AG04449 (cell line): Measurements from ENCODE around the gene C5orf47.

Experiments used
- CTCF ChIA-PET: fragments of 350-600 bp; formaldehyde crosslinking; extraction: SDS; loops from one replicate; lab custom pipeline; 2021; ENCODE audit warnings: antibody characterized with exemption; lab: Yijun Ruan, JAX
- POLR2A ChIA-PET: fragments of 400-600, 350-600 bp; formaldehyde crosslinking; extraction: SDS; loops from one replicate; lab custom pipeline; 2020; ENCODE audit warnings: antibody characterized with exemption, inconsistent platforms; lab: Yijun Ruan, JAX
- DNase-seq: peaks from one replicate; pipeline ENCODE4 v3.0.0-alpha.2; 2010; ENCODE audit warnings: low read depth, low spot score
- H3K4me3 ChIP-seq: 2 replicates; pipeline ENCODE4 v1.5.1; 2011; ENCODE audit warnings: low read depth, mild to moderate bottlenecking, control low read depth, low read length
- TF ChIP-seq, protein P1 (sequence below): IDR thresholded peaks from one replicate; pipeline ENCODE4 v1.5.1; 2011; ENCODE audit warnings: mild to moderate bottlenecking, moderate library complexity, low read length, control low read depth, inconsistent platforms; ENCODE audit not compliant: insufficient read depth; ENCODE audit errors: missing control alignments

C5orf47 gene, protein sequence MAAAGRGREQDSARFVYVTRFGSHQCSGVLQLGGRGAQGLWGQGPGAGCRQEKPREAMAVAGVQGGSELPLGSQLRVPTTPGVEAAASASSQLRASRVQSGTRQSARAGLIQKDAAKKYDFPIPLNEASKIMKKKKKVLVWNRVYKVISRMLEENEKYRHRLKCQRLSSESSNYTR

DNA sequence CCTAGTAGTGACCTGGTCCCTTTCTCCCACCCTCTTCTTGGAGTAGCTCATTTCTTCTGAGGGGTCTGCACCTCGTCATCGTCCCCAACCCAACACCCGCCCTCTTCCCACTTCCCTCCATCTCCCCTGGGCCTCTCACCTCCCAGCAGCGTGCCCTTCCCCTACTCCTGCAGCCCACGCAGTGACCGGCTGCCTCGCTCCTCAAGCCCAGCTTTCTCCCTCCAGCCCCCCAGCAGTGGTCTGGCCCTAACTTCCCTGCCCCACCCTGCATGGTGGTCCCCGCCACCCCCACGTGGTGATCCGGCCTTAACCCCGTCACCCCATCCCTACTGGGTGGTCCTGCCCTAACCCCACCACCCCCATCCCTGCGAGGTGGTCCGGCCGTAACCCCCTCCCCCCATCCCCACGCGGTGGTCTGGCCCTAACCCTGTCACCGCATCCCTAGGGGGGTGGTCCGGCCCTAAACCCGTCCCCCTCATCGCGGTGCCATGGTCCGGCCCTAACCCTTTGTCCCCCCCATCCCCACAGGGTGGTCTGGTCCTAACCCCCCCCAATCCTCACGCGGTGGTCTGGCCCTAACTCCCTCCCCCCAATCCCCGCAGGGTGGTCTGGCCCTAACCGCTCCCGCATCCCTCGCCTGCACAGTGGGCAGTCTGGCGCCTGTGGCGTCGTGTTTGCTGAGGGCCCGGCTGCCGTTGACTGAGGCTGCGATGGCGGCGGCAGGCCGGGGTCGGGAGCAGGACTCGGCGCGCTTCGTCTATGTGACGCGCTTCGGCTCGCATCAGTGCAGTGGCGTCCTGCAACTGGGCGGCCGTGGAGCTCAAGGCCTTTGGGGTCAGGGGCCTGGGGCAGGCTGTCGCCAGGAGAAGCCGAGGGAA lies at the start of gene C5orf47:
Gene C5orf47, plus strand, starts transcription at position 617 of the 878 bp plus-strand sequence. Its CDS starts 94 bp downstream, at position 711.
- H3K4me3 ChIP-seq, result no peak within 1 kb of the TSS
- TF ChIP-seq, protein P1, sequence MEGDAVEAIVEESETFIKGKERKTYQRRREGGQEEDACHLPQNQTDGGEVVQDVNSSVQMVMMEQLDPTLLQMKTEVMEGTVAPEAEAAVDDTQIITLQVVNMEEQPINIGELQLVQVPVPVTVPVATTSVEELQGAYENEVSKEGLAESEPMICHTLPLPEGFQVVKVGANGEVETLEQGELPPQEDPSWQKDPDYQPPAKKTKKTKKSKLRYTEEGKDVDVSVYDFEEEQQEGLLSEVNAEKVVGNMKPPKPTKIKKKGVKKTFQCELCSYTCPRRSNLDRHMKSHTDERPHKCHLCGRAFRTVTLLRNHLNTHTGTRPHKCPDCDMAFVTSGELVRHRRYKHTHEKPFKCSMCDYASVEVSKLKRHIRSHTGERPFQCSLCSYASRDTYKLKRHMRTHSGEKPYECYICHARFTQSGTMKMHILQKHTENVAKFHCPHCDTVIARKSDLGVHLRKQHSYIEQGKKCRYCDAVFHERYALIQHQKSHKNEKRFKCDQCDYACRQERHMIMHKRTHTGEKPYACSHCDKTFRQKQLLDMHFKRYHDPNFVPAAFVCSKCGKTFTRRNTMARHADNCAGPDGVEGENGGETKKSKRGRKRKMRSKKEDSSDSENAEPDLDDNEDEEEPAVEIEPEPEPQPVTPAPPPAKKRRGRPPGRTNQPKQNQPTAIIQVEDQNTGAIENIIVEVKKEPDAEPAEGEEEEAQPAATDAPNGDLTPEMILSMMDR, result no peak
- DNase-seq, result no peak
- ChIA-PET CTCF (interaction anchor here (1.0 kb wide), 1 partner anchor 15 kb away, joined by 4 read pairs; no protein-coding TSS in a partner anchor), POLR2A (no interaction called here)

DNA sequence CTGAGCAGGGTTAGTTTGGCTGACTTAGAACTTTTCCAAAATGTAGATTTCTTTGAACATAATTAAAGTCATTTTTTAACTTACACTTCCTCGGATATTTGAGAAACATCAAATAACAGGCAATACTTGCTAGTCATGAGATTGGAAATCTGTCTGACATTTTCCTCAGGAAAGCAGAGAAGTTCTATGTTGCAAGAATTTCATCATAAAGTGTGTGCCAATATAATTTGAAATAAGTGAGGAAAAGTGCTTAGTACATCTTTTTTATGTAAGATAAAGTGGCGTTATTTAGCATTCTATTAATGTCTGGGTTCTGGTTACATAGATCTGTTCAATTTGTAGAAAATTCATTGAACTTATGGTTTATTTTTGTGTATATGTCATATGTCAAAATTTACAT lies 48.7 kb upstream of the C5orf47 start:
- DNase-seq, result no peak
- TF ChIP-seq, protein P1, result no peak
- H3K4me3 ChIP-seq, result no peak overlapping the region
- CTCF ChIA-PET, result interaction anchor here (1.2 to 1.3 kb wide), 2 partner anchors 15 to 34 kb away, joined by 3 to 4 read pairs; no protein-coding TSS in a partner anchor
- POLR2A ChIA-PET, result no interaction called here

DNA sequence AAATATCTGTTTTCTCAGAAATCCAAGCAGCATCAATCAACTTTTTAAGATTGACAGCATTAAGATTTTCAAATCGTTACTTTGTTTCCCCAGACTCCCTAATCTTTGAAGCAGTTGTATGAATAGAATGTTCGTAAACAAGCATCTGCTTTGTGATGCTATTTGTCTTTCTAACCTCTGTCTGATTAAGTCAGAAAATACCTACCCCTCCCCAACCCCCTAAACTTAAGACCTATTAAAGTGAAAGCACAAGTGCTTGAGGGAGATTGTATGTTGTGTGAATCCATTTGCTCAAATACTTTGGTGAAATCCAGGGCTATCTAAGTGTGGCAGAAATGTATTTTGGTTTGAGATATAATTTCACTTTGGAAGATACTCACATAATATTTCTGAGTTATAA lies 47.9 kb upstream of the C5orf47 start:
- DNase-seq, result no peak
- no peak overlapping the region for H3K4me3 ChIP-seq
- POLR2A ChIA-PET, result no interaction called here
- CTCF ChIA-PET, result interaction anchor here (1.2 to 1.3 kb wide), 2 partner anchors 15 to 34 kb away, joined by 3 to 4 read pairs; no protein-coding TSS in a partner anchor
- TF ChIP-seq, protein P1, result no peak

DNA sequence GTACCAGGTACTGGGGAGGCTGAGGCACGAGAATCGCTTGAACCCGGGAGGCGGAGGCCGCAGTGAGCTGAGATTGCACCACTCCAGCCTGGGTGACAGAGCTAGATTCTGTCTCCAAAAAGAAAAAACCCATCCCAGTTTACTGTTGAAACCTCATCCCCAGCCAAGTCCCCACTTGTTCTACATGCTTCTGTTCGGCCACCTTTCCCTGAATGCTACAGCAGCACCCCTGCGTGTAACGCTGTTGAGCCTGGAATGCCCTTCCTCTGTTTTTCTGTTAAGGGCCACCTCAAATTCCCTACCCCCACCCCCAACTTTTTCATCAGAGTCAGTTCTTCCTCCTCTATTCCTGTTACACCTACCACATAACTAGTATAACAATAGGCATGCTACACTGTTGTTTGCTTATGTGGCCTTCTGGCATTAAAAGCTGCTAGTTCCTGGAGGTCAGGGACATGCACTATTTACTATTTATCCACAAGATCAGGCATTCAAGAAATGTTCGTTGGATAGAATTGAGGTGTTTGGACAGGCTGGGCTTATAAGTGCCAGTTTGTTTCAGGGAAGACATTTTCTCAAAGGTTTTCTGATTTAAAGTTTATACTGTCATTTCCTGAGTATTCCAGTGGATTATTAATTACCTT lies 47.1 kb upstream of the C5orf47 start:
- H3K4me3 ChIP-seq, result no peak overlapping the region
- no peak for DNase-seq
- CTCF ChIA-PET, result interaction anchor here (2.4 kb wide), 1 partner anchor 17 kb away, joined by 25 read pairs; no protein-coding TSS in a partner anchor
- TF ChIP-seq, protein P1, result no peak
- POLR2A ChIA-PET, result interaction anchor here (0.7 kb wide), 1 partner anchor 288 kb away, joined by 3 read pairs; no protein-coding TSS in a partner anchor

DNA sequence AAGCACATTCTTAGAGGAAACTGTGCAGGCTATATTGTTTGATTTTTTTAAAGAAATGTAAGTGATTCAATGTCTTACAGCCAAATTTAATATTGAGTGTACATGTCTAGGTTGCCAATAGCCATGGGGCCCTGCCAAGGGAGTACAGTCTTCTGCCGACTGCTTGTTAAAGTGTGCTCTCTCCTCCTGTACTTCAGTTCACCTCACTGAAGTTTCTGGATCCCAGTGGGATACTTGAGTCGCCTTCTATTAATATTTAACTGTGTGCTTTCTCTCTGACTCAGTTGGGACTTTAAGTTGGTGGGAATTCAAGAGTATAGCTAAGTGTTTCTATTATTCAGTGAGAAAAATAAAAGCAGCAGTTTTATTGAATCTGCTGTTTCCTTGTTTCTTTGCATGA lies 44.5 kb upstream of the C5orf47 start:
- POLR2A ChIA-PET, result no interaction called here
- no peak overlapping the region for H3K4me3 ChIP-seq
- DNase-seq, result no peak
- TF ChIP-seq, protein P1, result no peak
- CTCF ChIA-PET, result interaction anchor here (1.5 to 2.4 kb wide), 2 partner anchors 20 to 368 kb away, joined by 4 to 25 read pairs; no protein-coding TSS in a partner anchor
